ENCODE data around the gene MORN5. TPM values are rescaled to one million over a fixed set of nuclear protein-coding genes. Genes with fewer than 3 reads are reported as not detected.
"Not testable (repeated sequence)": the region's sequence is repeated elsewhere in the genome, so short reads cannot be mapped to it uniquely, and the experiment has no call there.

MORN5 gene
- total RNA-seq, 6 experiments from 2014 or later, result not detected

GRCh38 chr9:122113574-122113973 is 46.1 kb upstream of the MORN5 start:
- no peak overlapping the region for H3K27ac ChIP-seq
- H3K4me3 ChIP-seq, result no peak overlapping the region
- no peaks in the 10 kb centered on the region for H3K36me3 ChIP-seq
- no peak for TF ChIP-seq POLR2A (IDR thresholded peaks at IDR 0.05)
- TF ChIP-seq, protein P1, sequence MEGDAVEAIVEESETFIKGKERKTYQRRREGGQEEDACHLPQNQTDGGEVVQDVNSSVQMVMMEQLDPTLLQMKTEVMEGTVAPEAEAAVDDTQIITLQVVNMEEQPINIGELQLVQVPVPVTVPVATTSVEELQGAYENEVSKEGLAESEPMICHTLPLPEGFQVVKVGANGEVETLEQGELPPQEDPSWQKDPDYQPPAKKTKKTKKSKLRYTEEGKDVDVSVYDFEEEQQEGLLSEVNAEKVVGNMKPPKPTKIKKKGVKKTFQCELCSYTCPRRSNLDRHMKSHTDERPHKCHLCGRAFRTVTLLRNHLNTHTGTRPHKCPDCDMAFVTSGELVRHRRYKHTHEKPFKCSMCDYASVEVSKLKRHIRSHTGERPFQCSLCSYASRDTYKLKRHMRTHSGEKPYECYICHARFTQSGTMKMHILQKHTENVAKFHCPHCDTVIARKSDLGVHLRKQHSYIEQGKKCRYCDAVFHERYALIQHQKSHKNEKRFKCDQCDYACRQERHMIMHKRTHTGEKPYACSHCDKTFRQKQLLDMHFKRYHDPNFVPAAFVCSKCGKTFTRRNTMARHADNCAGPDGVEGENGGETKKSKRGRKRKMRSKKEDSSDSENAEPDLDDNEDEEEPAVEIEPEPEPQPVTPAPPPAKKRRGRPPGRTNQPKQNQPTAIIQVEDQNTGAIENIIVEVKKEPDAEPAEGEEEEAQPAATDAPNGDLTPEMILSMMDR (IDR thresholded peaks at IDR 0.05), result no peak
- WGBS (ENCODE audit: insufficient coverage, low coverage, low lambda C conversion rate, missing lambda C conversion rate), result 16% methylated on average over 2 of the region's 5 CpGs
- no peaks in the 10 kb centered on the region for H3K9me3 ChIP-seq
- ATAC-seq, result no peak
- no peaks in the 10 kb centered on the region for H3K27me3 ChIP-seq
- intact Hi-C loops (cut with DNase I), result no loop called here
- DNase-seq, result no peak
- no peaks in the 10 kb centered on the region for H3K4me1 ChIP-seq

GRCh38 chr9:122115176-122116035 is 44.3 kb upstream of the MORN5 start:
- Histone ChIP-seq H3K4me1 (no peaks in the 10 kb centered on the region), H3K27me3 (no peaks in the 10 kb centered on the region), H3K36me3 (no peaks in the 10 kb centered on the region), H3K27ac (no peak overlapping the region), H3K4me3 (no peak overlapping the region), H3K9me3 (no peaks in the 10 kb centered on the region)
- TF ChIP-seq POLR2A (IDR thresholded peaks at IDR 0.05), result no peak
- TF ChIP-seq, protein P1 (IDR thresholded peaks at IDR 0.05), result no peak
- ATAC-seq (no peak), DNase-seq (no peak)
- 28% methylated on average over 8 of the region's 12 CpGs for WGBS (ENCODE audit: insufficient coverage, low coverage, low lambda C conversion rate, missing lambda C conversion rate)
- intact Hi-C loops (cut with DNase I), result no loop called here

DNA sequence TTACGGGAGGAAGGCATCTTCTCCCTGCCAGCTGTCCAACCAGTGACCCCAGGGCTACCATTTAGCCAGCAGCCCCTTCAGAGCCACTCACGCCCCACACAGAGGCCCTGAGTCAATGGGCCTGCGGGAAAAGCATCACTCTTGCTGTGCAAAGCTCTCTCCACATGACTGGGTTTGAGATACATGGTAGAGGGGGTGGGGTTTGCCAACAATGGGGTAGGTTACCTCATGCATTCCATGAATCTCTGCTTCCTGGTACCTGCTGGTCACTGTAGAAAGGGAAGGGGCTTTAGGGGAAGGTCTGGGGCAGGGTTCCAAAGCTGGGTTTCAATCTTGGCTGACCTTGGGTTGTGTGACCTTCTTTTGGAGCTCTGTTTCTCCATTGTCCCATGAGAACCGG is 43.7 kb upstream of the MORN5 start:
- H3K4me3 ChIP-seq, result no peak overlapping the region
- DNase-seq, result no peak
- H3K27ac ChIP-seq, result no peak overlapping the region
- no peak for ATAC-seq
- 36% methylated on average over 3 of the region's 4 CpGs for WGBS (ENCODE audit: insufficient coverage, low coverage, low lambda C conversion rate, missing lambda C conversion rate)
- no peaks in the 10 kb centered on the region for H3K36me3 ChIP-seq
- TF ChIP-seq POLR2A (IDR thresholded peaks at IDR 0.05), result no peak
- TF ChIP-seq, protein P1 (IDR thresholded peaks at IDR 0.05), result no peak
- intact Hi-C loops (cut with DNase I), result no loop called here
- H3K4me1 ChIP-seq, result no peaks in the 10 kb centered on the region
- H3K9me3 ChIP-seq, result no peaks in the 10 kb centered on the region
- no peaks in the 10 kb centered on the region for H3K27me3 ChIP-seq

GRCh38 chr9:122116448-122117173 is 43.1 kb upstream of the MORN5 start:
- H3K27ac ChIP-seq, result no peak overlapping the region
- DNase-seq, result no peak
- no peak for ATAC-seq
- H3K9me3 ChIP-seq, result no peaks in the 10 kb centered on the region
- 82% methylated on average over 3 of the region's 10 CpGs for WGBS (ENCODE audit: insufficient coverage, low coverage, low lambda C conversion rate, missing lambda C conversion rate)
- no peaks in the 10 kb centered on the region for H3K27me3 ChIP-seq
- H3K4me1 ChIP-seq, result no peaks in the 10 kb centered on the region
- TF ChIP-seq, protein P1 (IDR thresholded peaks at IDR 0.05), result no peak
- no peak for TF ChIP-seq POLR2A (IDR thresholded peaks at IDR 0.05)
- H3K36me3 ChIP-seq, result no peaks in the 10 kb centered on the region
- H3K4me3 ChIP-seq, result no peak overlapping the region
- intact Hi-C loops (cut with DNase I), result no loop called here

DNA sequence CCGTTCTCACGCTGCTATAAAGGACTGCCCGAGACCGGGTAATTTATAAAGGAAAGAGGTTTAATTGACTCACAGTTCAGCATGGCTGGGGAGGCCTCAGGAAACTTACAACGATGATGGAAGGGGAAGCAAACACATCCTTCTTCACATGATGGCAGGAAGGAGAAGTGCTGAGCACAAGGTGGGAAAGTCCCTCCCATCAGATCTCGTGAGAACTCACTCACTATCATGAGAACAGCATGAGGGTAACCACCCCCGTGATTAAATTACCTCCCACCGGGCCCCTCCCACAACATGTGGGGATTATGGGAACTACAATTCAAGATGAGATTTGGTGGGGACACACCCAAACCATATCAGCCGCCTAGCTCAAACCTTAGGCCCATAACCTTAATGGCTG is 42.5 kb upstream of the MORN5 start:
- H3K4me3 ChIP-seq; H3K4me1 ChIP-seq; DNase-seq; H3K27me3 ChIP-seq; ATAC-seq; H3K27ac ChIP-seq; intact Hi-C loops (cut with DNase I); H3K36me3 ChIP-seq; H3K9me3 ChIP-seq: not testable (repeated sequence)
- 68% methylated on average over 6 of the region's 9 CpGs for WGBS (ENCODE audit: insufficient coverage, low coverage, low lambda C conversion rate, missing lambda C conversion rate)
